T-cell (primary cell): ENCODE results near the gene C20orf141. TPM values are rescaled to one million over a fixed set of nuclear protein-coding genes. Genes with fewer than 3 reads are reported as not detected.

ENCODE experiments used
- ATAC-seq, 4 experiments: fragments of 200-7000 bp in 3 of 4; fragments of 150-1000 bp in 1 of 4; cut with Tn5 transposase; replicated peaks in 1 of 4; 1 replicate in 3 of 4; 2 replicates in 1 of 4; pipeline ENCODE4 v1.10.0; 2021; ENCODE audit warnings: moderate library complexity in 3 of 4, mild to moderate bottlenecking in 2 of 4, moderate number of reproducible peaks in 1 of 4
- CTCF ChIA-PET, 2 donors: fragments of 300-600 bp; sonication (Branson Sonifier 250); formaldehyde crosslinking; loops; one replicate each; lab custom pipeline; 2022; ENCODE audit warnings: antibody characterized with exemption in 2 of 2; lab: Charles Lee
- POLR2A ChIA-PET, 2 donors: fragments of 300-600 bp; sonication (Branson Sonifier 250); formaldehyde crosslinking; loops; one replicate each; lab custom pipeline; 2022; ENCODE audit warnings: antibody characterized with exemption in 2 of 2; lab: Charles Lee
- DNase-seq, 35 experiments: peaks; one replicate each; pipeline versions ENCODE4 v3.0.0 to v3.0.0-alpha.2; 2013 to 2023
- H3K27ac ChIP-seq: one replicate; pipeline ENCODE4 v1.5.1; 2013; ENCODE audit warnings: low read length
- H3K27me3 ChIP-seq, 2 experiments: replicated peaks in 1 of 2; 1 replicate in 1 of 2; 2 replicates in 1 of 2; pipeline versions ENCODE4 v1.6.1 to v1.7.0; 2013; ENCODE audit warnings: low read length in 1 of 2, mixed read lengths in 1 of 2; ENCODE audit not compliant: control insufficient read depth in 2 of 2, insufficient read depth in 2 of 2; ENCODE audit errors: extremely low read depth in 1 of 2
- H3K36me3 ChIP-seq, 2 donors: 1 replicate in 1 of 2; 2 replicates in 1 of 2; pipeline versions ENCODE4 v1.6.1 to v1.7.0; 2013; ENCODE audit warnings: low read length in 1 of 2; ENCODE audit not compliant: control insufficient read depth in 2 of 2, insufficient read depth in 1 of 2; ENCODE audit errors: extremely low read depth in 1 of 2
- H3K4me1 ChIP-seq, 2 experiments: 1 replicate in 1 of 2; 2 replicates in 1 of 2; pipeline versions ENCODE4 v1.6.1 to v1.7.0; 2013; ENCODE audit warnings: low read length in 2 of 2, mixed read lengths in 1 of 2; ENCODE audit not compliant: insufficient read depth in 2 of 2, control insufficient read depth in 1 of 2; ENCODE audit errors: extremely low read depth in 1 of 2
- H3K4me3 ChIP-seq, 2 donors: 1 replicate in 1 of 2; 2 replicates in 1 of 2; pipeline versions ENCODE4 v1.5.1 to v1.7.0; 2013; ENCODE audit warnings: mild to moderate bottlenecking in 2 of 2, low read length in 1 of 2, moderate library complexity in 1 of 2; ENCODE audit not compliant: control insufficient read depth in 1 of 2; ENCODE audit errors: extremely low read depth in 1 of 2
- H3K9me3 ChIP-seq: 2 replicates; pipeline ENCODE4 v1.7.0; 2013
- H3K27ac Mint-ChIP-seq, 2 donors: one replicate each; pipeline ENCODE4 v1.8.0; 2020 to 2021; ENCODE audit warnings: mild to moderate bottlenecking in 2 of 2, mixed read lengths in 2 of 2
- H3K27me3 Mint-ChIP-seq, 2 donors: one replicate each; pipeline ENCODE4 v1.8.0; 2021 to 2022; ENCODE audit warnings: mixed read lengths in 2 of 2
- H3K36me3 Mint-ChIP-seq: one replicate; pipeline ENCODE4 v1.8.0; 2021; ENCODE audit warnings: mixed read lengths
- H3K4me1 Mint-ChIP-seq, 3 donors: one replicate each; pipeline ENCODE4 v1.8.0; 2020 to 2022; ENCODE audit warnings: mixed read lengths in 3 of 3, mild to moderate bottlenecking in 1 of 3
- H3K4me3 Mint-ChIP-seq, 3 donors: one replicate each; pipeline ENCODE4 v1.8.0; 2020 to 2022; ENCODE audit warnings: mild to moderate bottlenecking in 3 of 3, mixed read lengths in 3 of 3, moderate library complexity in 3 of 3
- H3K9me3 Mint-ChIP-seq, 3 donors: one replicate each; pipeline ENCODE4 v1.8.0; 2020 to 2022; ENCODE audit warnings: mixed read lengths in 3 of 3
- WGBS: methylation state at CpG from one replicate; pipeline ENCODE4 v1.1.5; 2013; ENCODE audit warnings: missing lambda C conversion rate; ENCODE audit not compliant: insufficient coverage; 5-methylcytosine and 5-hydroxymethylcytosine counted together
- total RNA-seq, 35 experiments: library from RNA in 6 of 35; stranded (reverse) in 6 of 35; fragments of 120-200 nt in 1 of 35; gene quantifications; one replicate each; pipeline versions ENCODE4 v1.2.1 to v1.2.4 and lab custom pipeline; 2013 to 2026

The C20orf141 gene
- total RNA-seq, 5 donors from 2014 or later (not counting 1 experiment from before 2014, with no cell fraction given) = not detected

DNA sequence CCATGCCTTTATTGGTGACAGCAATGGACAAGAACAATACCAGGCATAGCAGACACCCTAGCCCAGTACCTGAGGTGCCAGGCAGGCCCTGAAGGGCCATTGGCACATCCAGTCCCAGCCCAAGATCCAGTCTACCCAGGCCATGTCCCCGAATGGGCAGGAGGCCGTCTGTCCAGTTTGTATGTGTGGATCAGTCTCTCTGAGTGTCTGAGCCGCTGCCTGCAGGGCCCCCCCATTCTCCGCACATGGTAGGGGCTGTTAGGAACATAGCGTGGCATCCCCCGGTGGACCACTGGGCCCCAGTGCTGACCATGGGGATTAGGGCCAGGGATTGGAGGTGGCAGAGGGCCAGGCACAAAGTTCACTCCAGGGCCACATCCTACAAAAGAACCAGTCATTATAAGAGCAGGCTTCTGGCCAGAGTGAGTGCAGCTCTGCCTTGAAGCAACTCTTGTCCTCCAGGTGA is 20.6 kb downstream of the C20orf141 start:
- no peak overlapping the region for H3K27ac ChIP-seq
- no peaks in the 10 kb centered on the region for H3K27me3 ChIP-seq
- Mint-ChIP-seq H3K27me3 (no peaks in the 10 kb centered on the region), H3K4me3 (no peak overlapping the region), H3K9me3 (no peaks in the 10 kb centered on the region), H3K27ac (no peak overlapping the region), H3K4me1 (peaks cover 8 to 22% (median 15%) of the 10 kb centered on the region in 3 donors), H3K36me3 (peaks cover 15% of the 10 kb centered on the region)
- H3K9me3 ChIP-seq = no peaks in the 10 kb centered on the region
- ChIA-PET POLR2A (no interaction called here), CTCF (interaction anchor here in 1 of 2 donors (0.9 kb wide), 1 partner anchor 8 kb away, joined by 3 read pairs; no protein-coding TSS in a partner anchor)
- WGBS = 100% methylated on average over 2 of the region's 6 CpGs
- peaks cover 0 to 12% of the 10 kb centered on the region in 2 donors for H3K36me3 ChIP-seq
- peaks cover 0 to 21% of the 10 kb centered on the region in 2 experiments for H3K4me1 ChIP-seq
- no peak for ATAC-seq
- no peak overlapping the region for H3K4me3 ChIP-seq
- no peak for DNase-seq

DNA sequence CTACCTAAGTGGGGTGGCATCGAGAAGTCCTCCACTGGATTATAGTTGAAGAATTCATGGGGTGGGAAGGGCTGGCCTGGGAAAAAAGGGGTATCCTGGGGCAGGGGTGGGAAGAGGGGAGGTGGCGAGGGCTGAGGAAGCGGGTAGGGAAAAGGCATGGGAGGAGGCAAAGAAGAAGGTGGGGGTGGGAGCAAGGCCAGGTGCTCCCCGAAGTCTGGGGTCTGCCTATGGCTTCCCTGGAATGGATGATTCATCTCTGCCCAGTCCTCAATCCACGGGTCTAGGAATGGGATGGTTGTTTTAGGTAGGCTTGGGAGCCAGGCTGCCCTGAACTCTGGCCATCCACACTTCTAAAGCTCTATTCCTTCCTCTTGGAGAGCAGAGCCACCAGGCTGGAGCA is 21.2 kb downstream of the C20orf141 start:
- H3K4me1 Mint-ChIP-seq = peaks cover 8 to 24% (median 15%) of the 10 kb centered on the region in 3 donors
- H3K9me3 Mint-ChIP-seq = no peaks in the 10 kb centered on the region
- H3K9me3 ChIP-seq = no peaks in the 10 kb centered on the region
- peaks cover 15% of the 10 kb centered on the region for H3K36me3 Mint-ChIP-seq
- H3K4me3 ChIP-seq = no peak overlapping the region
- H3K36me3 ChIP-seq = peaks cover 0 to 12% of the 10 kb centered on the region in 2 donors
- H3K27me3 ChIP-seq = no peaks in the 10 kb centered on the region
- no peak overlapping the region for H3K27ac Mint-ChIP-seq
- no peak overlapping the region for H3K4me3 Mint-ChIP-seq
- WGBS = 93% methylated on average over 3 of the region's 5 CpGs
- DNase-seq (no peak), ATAC-seq (no peak)
- H3K4me1 ChIP-seq = peaks cover 0 to 23% of the 10 kb centered on the region in 2 experiments
- ChIA-PET POLR2A (no interaction called here), CTCF (interaction anchor here in 1 of 2 donors (0.9 kb wide), 1 partner anchor 9 kb away, joined by 3 read pairs; no protein-coding TSS in a partner anchor)
- H3K27ac ChIP-seq = no peak overlapping the region
- H3K27me3 Mint-ChIP-seq = no peaks in the 10 kb centered on the region

DNA sequence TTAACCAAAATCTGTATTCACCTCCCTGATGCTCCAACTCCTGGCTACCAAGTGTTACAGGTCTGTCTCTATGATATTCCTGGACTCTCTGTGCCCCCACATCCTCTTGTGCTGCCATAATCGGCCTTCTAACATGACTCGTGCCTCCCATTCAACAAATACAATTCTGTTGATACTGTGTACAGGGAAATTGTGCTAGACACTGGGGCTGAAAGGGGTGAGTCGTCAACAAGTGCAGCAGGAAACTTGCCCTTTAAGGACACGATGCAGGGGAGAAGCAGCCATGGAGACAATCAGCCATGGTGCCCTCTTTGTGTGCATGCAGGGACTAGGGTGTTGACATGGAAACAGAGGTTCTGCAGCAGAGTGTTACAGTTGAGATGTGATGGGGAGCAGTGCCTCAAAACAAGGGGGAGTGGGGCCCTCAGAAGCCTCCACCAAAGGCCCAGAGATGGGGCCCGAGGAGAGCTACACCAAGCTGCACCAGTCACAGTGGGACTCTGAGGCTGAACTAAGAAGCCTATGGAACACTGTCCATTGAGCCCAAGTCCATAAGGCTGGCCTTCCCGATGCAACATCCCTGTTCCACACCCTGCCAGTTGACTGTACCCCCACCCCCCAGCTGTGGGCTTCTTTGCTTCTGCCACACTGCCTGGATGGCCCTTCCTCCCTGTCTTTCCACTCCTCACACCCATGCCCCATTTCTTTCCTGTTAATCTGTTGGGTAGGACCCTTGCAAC is 22.6 kb downstream of the C20orf141 start:
- no peaks in the 10 kb centered on the region for H3K27me3 ChIP-seq
- Mint-ChIP-seq H3K9me3 (no peaks in the 10 kb centered on the region), H3K4me3 (peak overlapping the region in 1 of 3 donors; percentile 24), H3K27me3 (no peaks in the 10 kb centered on the region), H3K27ac (no peak overlapping the region), H3K4me1 (peaks cover 14 to 27% (median 15%) of the 10 kb centered on the region in 3 donors), H3K36me3 (peaks cover 15% of the 10 kb centered on the region)
- 93% methylated on average over 4 of the region's 6 CpGs for WGBS
- H3K9me3 ChIP-seq = no peaks in the 10 kb centered on the region
- ATAC-seq (no peak), DNase-seq (no peak)
- ChIA-PET CTCF (no interaction called here), POLR2A (interaction anchor here in 1 of 2 donors (0.7 kb wide), 1 partner anchor 208 kb away, joined by 3 read pairs; the partner anchor contains the start of gene MRPS26)
- no peak overlapping the region for H3K27ac ChIP-seq
- peaks cover 0 to 12% of the 10 kb centered on the region in 2 donors for H3K36me3 ChIP-seq
- no peak overlapping the region for H3K4me3 ChIP-seq
- peaks cover 2 to 35% of the 10 kb centered on the region in 2 experiments for H3K4me1 ChIP-seq

DNA sequence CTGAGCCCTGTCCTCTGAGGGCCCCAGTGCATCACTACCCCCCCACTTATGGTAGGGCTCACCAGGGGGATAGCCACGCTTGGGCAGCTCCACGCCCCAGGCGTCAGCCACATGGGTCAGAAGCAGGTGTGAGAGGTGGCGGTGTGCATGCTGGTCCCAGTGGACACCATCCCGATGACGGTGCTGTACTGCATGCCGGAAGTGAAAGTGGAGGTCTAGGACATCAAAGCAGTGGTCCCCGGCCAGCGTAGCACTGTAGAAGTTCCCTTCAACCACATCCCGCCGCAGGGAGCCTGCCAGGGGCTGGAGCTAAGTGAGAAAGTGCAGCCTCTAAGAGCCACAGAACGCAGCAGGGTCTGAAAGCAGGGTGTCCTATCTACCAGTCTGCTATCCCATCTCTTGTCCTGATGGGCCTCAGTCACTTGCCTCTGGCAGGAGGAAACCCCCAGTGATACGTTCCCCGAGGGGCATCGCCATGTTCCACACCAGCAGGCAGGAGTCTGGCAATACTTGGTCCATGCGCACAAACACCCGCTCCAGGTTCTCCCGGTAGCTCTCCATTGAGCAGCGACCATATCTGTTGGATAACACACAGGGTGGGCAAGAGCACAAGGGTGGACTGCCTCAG is 23.5 kb downstream of the C20orf141 start:
- H3K4me1 Mint-ChIP-seq = peaks cover 14 to 27% (median 20%) of the 10 kb centered on the region in 3 donors
- H3K27ac Mint-ChIP-seq = peak overlapping the region in 1 of 2 donors; percentile 39
- ChIA-PET CTCF (no interaction called here), POLR2A (interaction anchor here (0.6 to 0.7 kb wide), 2 partner anchors 132 to 207 kb away, joined by 3 read pairs; partner anchors contain the start of gene MRPS26 (in 1 of the 2))
- peak overlapping the region; percentile 9 to 89 (median 54) for H3K4me3 Mint-ChIP-seq
- ATAC-seq (no peak), DNase-seq (no peak)
- H3K4me1 ChIP-seq = peaks cover 2 to 35% of the 10 kb centered on the region in 2 experiments
- no peaks in the 10 kb centered on the region for H3K9me3 ChIP-seq
- no peaks in the 10 kb centered on the region for H3K27me3 Mint-ChIP-seq
- H3K36me3 Mint-ChIP-seq = peaks cover 15% of the 10 kb centered on the region
- WGBS = 96% methylated on average over 14 of the region's 19 CpGs
- no peaks in the 10 kb centered on the region for H3K27me3 ChIP-seq
- no peak overlapping the region for H3K27ac ChIP-seq
- no peak overlapping the region for H3K4me3 ChIP-seq
- H3K36me3 ChIP-seq = peaks cover 0 to 12% of the 10 kb centered on the region in 2 donors
- no peaks in the 10 kb centered on the region for H3K9me3 Mint-ChIP-seq

DNA sequence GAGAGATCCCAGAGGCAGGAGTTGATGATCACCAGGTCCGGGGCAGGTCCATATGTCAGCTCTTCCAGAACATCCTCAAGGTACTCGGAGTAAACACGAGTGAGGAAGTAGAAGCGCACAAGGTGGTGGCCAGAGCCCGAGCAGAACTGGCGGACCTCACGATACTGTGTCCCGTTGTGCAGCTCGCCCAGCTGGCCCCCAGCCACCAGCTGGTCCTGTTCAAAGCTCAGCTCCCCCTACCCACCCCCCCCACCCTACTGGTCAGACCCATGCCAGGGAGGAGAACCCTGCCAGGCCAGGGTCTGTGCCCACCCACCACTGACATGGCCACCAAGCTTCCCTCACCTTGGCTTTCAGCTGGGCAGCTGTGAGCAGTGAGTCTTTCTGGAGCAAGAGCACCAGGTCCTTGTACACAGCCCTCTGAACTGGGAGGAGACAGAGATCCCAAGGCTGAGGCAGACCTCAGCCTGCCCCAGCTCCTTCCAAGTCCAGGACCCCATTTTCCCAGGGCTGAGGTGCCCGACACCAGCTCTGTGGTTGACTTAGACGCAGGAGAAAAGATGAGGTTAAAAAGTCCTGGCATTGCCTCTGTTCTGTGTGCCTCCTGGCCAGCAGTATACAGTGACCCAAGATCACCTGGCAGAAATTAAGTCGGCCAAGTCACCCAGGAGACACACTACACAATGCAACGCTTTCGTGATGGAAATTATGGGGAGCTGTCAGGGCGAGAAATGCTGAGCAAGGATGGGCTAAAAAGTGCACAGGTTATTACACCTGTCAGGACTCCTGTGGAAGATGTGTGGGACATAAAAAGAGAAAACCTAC is 24.3 kb downstream of the C20orf141 start:
- peaks cover 20 to 32% (median 27%) of the 10 kb centered on the region in 3 donors for H3K4me1 Mint-ChIP-seq
- DNase-seq (no peak), ATAC-seq (no peak)
- H3K36me3 Mint-ChIP-seq = peaks cover 15% of the 10 kb centered on the region
- ChIA-PET POLR2A (interaction anchor here in 1 of 2 donors (0.6 kb wide), 1 partner anchor 131 kb away, joined by 3 read pairs; no protein-coding TSS in a partner anchor), CTCF (no interaction called here)
- peak overlapping the region; percentile 70 to 89 (median 78) for H3K4me3 Mint-ChIP-seq
- H3K27me3 ChIP-seq = no peaks in the 10 kb centered on the region
- no peaks in the 10 kb centered on the region for H3K27me3 Mint-ChIP-seq
- H3K36me3 ChIP-seq = peaks cover 0 to 12% of the 10 kb centered on the region in 2 donors
- H3K9me3 ChIP-seq = no peaks in the 10 kb centered on the region
- H3K27ac ChIP-seq = no peak overlapping the region
- H3K4me1 ChIP-seq = peaks cover 2 to 35% of the 10 kb centered on the region in 2 experiments
- 100% methylated on average over 10 of the region's 15 CpGs for WGBS
- H3K4me3 ChIP-seq = no peak overlapping the region
- H3K27ac Mint-ChIP-seq = peak overlapping the region; percentile 70 to 76
- no peaks in the 10 kb centered on the region for H3K9me3 Mint-ChIP-seq
